Stimulated activated naive CD8-positive, alpha-beta T cell treated with anti-CD3 and anti-CD28 coated beads, Interleukin-15, Interleukin-2, amounts not matched to agents 100 U/mL and 50 U/mL, for 24 hours (primary cell): ENCODE measurements around the gene MROH2B.

Experiments
- ATAC-seq: fragments of 150-1000 bp; cut with Tn5 transposase; one replicate; pipeline ENCODE4 v1.10.0; 2021
- DNase-seq: peaks from one replicate; pipeline ENCODE4 v3.0.0; 2021

Gene MROH2B

DNA sequence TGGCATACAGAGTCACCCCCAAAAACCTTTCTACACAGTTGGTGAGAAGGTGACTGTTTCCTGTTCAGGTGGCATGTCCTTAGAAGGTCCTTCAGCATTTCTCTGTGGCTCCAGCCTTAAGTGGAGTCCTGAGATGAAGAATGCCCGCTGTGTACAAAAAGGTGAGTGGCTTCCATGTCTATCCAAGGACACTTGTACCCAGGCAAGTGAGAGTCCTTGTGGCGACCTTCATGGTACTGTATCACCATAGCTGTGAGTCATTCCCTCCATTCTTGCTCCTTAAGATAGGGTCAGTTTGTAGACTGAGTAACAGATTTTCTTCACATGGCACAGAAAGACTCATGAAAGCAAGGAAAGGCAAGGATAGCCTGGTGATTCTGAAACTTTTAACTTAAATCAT is 98.7 kb downstream of the MROH2B start:
- no peak for DNase-seq
- ATAC-seq, result no peak

DNA sequence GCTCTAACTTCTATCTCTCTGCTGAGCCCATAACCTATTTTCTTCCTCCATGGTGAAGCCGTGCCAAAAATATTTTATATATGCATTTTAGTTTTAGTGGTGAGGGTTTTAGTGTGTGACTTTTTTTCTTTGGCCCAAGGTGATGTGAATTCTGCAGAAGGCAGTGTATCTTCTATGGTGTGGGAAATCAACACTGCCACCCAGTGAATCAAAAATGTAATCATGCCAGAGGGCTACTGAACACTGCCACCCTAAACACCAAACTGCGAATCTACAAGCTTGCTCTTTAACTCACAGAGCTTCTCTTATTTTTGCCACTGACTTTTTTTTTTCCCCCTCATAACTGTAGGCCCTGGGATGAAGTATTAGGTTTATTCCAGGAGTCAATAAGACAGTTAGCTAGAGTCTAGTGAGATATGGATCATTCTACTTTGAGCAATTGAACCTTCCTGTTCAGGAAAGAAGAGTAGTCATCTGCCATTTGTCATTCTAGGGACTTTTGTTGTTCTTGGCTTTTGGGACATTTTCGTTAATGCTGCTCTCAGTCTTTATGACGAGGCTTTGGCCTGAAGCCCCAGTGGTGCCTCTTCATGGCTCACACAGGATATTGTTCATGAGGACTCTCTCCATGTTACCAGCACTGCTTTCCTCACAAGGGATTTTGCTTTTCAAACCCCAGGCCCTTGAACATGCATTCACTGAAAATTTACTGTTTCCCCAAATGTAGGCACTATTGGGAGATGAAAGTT is 108.8 kb downstream of the MROH2B start:
- ATAC-seq (no peak), DNase-seq (no peak)

DNA sequence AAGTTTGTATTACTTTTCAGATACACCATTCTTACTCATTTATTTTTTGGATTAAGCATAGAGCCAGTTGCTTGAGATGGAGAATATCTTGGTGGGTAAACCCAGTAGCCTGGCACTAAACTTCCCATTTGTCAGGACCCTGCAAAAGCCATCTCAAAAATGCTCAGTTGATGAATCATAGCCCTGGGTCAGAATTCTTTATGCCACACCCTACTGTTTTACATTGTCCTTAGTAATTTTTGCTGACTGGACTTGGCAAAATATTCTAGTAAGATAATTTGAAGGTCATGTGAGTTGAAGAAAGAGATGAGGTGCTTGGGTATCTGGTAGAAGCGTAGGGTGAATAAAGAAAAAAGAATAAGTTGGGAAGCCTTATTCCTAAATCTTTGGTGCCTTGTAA is 111.1 kb downstream of the MROH2B start:
- DNase-seq (no peak), ATAC-seq (no peak)

DNA sequence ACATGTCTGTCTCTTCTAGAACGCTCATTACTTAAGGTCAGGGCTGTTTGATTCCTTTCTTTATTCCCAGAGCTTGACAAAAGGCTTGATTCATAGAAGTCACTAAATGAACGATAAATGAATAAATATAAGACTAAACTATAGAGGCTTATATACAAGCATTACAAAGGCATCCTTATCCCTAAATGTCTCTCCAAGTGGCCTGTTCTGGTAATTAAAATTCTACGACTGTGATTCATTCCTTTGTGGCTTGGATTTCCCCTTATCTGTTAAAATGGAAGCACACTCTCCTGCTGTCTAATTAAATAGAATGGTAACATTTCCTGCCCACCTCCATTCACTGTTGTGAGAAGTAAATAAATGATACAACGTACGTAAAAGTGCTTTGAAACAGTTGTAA is 112.3 kb downstream of the MROH2B start:
- DNase-seq (no peak), ATAC-seq (no peak)

DNA sequence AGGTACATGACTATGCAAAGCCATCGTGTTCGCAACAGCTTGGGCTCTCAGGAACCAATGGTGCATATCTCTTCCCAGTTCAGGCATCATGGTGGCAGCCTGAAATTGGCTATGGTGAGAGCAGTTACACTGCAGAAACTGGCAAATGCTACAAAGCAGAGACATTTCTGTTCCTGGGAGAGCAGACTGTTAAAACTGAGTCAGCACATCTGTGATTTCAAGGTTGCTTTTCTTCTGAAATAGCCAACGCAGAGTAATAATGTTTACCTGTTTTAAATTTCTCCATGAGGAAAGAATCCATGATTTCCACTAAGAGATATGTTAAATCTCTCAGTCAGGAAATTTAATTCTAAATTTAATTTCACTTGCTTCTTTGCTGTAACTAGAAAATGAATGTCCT is 114.1 kb downstream of the MROH2B start:
- DNase-seq (no peak), ATAC-seq (no peak)

DNA sequence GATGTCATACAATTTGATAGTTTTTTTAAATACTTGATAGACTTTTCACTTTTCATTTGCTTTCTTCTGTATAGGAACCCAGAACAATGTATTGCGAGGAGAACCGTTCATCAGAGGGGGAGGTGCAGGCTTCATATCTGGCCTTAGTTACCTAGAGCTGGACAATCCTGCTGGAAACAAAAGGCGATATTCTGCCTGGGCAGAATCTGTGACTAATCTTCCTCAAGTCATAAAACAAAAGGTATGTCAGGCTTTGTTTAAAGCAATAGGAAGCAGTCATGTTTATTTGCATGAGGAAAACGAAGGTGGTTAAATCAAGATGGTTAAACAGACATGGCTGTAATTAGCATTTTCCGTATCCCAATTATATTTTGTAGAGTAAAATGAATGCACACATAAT is 115.8 kb downstream of the MROH2B start:
- ATAC-seq (no peak), DNase-seq (no peak)
